ENCODE measurements around the gene CELF5.

- TF ChIP-seq CTCF (IDR thresholded peaks at IDR 0.05) (no peak), POLR2AphosphoS5 (IDR thresholded peaks at IDR 0.05) (no peak), EP300 (IDR thresholded peaks at IDR 0.05) (no peak), POLR2A (IDR thresholded peaks at IDR 0.05) (no peak)
These were observed 43.9 kb downstream of the CELF5 start for GRCh38 chr19:3268326-3268725.
